Panc1 (cell line): Measurements from ENCODE around the gene ZNF462.

Experiments used
- REST ChIP-seq, 2 experiments: IDR thresholded peaks; 2 replicates each; pipeline ENCODE4 v1.6.1; 2011 to 2012; ENCODE audit warnings: low read depth in 2 of 2, control low read depth in 1 of 2, low read length in 1 of 2, mild to moderate bottlenecking in 1 of 2, moderate library complexity in 1 of 2; ENCODE audit not compliant: insufficient read depth in 1 of 2
- SIN3A ChIP-seq: IDR thresholded peaks from 2 replicates; pipeline ENCODE4 v1.6.1; 2012; ENCODE audit warnings: low read depth, mild to moderate bottlenecking, low read length, moderate library complexity, borderline replicate concordance; ENCODE audit not compliant: insufficient read depth
- TCF7L2 ChIP-seq: IDR thresholded peaks from 2 replicates; pipeline ENCODE4 v1.6.1; 2011; ENCODE audit warnings: mild to moderate bottlenecking, low read depth, low read length, inconsistent platforms
- TF ChIP-seq, protein P1 (sequence below): fragments of 450-650 bp; IDR thresholded peaks from 2 replicates; pipeline ENCODE4 v1.5.1; 2017; ENCODE audit warnings: mild to moderate bottlenecking

DNA sequence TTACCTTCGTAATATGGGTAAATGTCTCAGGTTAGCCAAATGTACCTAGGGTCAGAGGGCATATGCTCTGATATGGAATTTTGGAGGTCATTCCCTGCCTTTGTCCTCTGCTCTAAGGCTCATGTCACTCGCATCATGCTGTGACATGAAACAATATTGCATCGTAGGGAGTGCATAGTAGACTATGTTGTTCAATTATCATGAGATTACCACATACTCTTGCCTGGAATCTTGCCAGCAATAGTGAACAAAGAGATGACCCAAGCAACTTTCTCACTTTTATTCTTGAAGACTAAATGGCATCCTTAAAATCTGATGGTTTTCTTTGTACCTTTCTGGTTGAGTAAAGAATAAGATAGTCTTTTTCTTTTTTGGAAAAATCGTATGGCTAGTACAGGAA is 27.6 kb downstream of the ZNF462 start:
- TF ChIP-seq TCF7L2 (no peak), REST (IDR thresholded peaks at IDR 0.05; ENCODE audit: insufficient read depth in 1 of 2, low read depth in 2 of 2, low read length in 1 of 2) (no peak), SIN3A (no peak)
- TF ChIP-seq, protein P1, sequence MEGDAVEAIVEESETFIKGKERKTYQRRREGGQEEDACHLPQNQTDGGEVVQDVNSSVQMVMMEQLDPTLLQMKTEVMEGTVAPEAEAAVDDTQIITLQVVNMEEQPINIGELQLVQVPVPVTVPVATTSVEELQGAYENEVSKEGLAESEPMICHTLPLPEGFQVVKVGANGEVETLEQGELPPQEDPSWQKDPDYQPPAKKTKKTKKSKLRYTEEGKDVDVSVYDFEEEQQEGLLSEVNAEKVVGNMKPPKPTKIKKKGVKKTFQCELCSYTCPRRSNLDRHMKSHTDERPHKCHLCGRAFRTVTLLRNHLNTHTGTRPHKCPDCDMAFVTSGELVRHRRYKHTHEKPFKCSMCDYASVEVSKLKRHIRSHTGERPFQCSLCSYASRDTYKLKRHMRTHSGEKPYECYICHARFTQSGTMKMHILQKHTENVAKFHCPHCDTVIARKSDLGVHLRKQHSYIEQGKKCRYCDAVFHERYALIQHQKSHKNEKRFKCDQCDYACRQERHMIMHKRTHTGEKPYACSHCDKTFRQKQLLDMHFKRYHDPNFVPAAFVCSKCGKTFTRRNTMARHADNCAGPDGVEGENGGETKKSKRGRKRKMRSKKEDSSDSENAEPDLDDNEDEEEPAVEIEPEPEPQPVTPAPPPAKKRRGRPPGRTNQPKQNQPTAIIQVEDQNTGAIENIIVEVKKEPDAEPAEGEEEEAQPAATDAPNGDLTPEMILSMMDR: no peak
